GM10248 (cell line): ENCODE data around the gene LRBA.
"Not testable (repeated sequence)": the region's sequence is repeated elsewhere in the genome, so short reads cannot be mapped to it uniquely, and the experiment has no call there.

ENCODE experiments used
- CTCF ChIA-PET: fragments of 300-600 bp; sonication (Branson Sonifier 250); formaldehyde crosslinking; extraction: SDS; loops from one replicate; lab custom pipeline; 2021; ENCODE audit warnings: antibody characterized with exemption; lab: Yijun Ruan, JAX
- POLR2A ChIA-PET: fragments of 350-650 bp; sonication (Branson Sonifier 250); formaldehyde crosslinking; extraction: SDS; loops from one replicate; lab custom pipeline; 2020; ENCODE audit warnings: antibody characterized with exemption; lab: Yijun Ruan, JAX
- DNase-seq: peaks from one replicate; pipeline ENCODE4 v3.0.0; 2012; ENCODE audit errors: extremely low spot score
- CTCF ChIP-seq: IDR thresholded peaks from 2 replicates; pipeline ENCODE4 v1.5.1; 2012; ENCODE audit warnings: mild to moderate bottlenecking, low read depth; ENCODE audit errors: extremely low read depth, missing control alignments, control extremely low read depth

LRBA gene

GRCh38 chr4:150673793-150674192 lies 341.3 kb downstream of the LRBA start:
- DNase-seq: no peak
- TF ChIP-seq CTCF: no peak
- CTCF ChIA-PET: no interaction called here
- POLR2A ChIA-PET: no interaction called here

- CTCF ChIA-PET: interaction anchor here (0.7 to 1.1 kb wide), 4 partner anchors 21 to 163 kb away, joined by 3 read pairs; no protein-coding TSS in a partner anchor
These were observed 346.3 kb downstream of the LRBA start for GRCh38 chr4:150668824-150669223.

GRCh38 chr4:150664935-150665334 lies 350.1 kb downstream of the LRBA start:
- CTCF ChIA-PET: interaction anchor here (1.1 kb wide), 1 partner anchor 36 kb away, joined by 3 read pairs; no protein-coding TSS in a partner anchor
- TF ChIP-seq CTCF: no peak
- POLR2A ChIA-PET: no interaction called here
- no peak for DNase-seq

More at GRCh38 chr4:150668824-150669223, 346.3 kb downstream of the LRBA start:
- no peak for DNase-seq
- POLR2A ChIA-PET: no interaction called here
- no peak for TF ChIP-seq CTCF

- CTCF ChIA-PET: no interaction called here
- TF ChIP-seq CTCF: no peak
- no peak for DNase-seq
- POLR2A ChIA-PET: no interaction called here
These were observed 352.4 kb downstream of the LRBA start for GRCh38 chr4:150662686-150663085.

- POLR2A ChIA-PET, DNase-seq, CTCF ChIA-PET: not testable (repeated sequence)
These were observed 353.5 kb downstream of the LRBA start for GRCh38 chr4:150661551-150661950.

- CTCF ChIA-PET, DNase-seq, POLR2A ChIA-PET: not testable (repeated sequence)
These were observed 356.8 kb downstream of the LRBA start for GRCh38 chr4:150658258-150658657.

GRCh38 chr4:150656891-150657290 lies 358.2 kb downstream of the LRBA start:
- no peak for DNase-seq
- TF ChIP-seq CTCF: no peak
- CTCF ChIA-PET: no interaction called here
- POLR2A ChIA-PET: interaction anchor here (0.5 kb wide), 1 partner anchor 204 kb away, joined by 3 read pairs; no protein-coding TSS in a partner anchor

- TF ChIP-seq CTCF: no peak
- ChIA-PET POLR2A (no interaction called here), CTCF (no interaction called here)
- DNase-seq: no peak
These were observed 364.3 kb downstream of the LRBA start for GRCh38 chr4:150650751-150651150.
